HepG2 (cell line): ENCODE results near the gene DTYMK.

ENCODE experiments used
- CTCF ChIP-seq: sonication (generic); formaldehyde crosslinking; IDR thresholded peaks from 2 replicates; pipeline ENCODE4 v1.5.0; 2020; ENCODE audit warnings: mild to moderate bottlenecking, missing genetic modification reagents, moderate library complexity
- EZH2 ChIP-seq: conservative IDR thresholded peaks from 2 replicates; pipeline ENCODE4 v1.6.1; 2012; ENCODE audit warnings: mild to moderate bottlenecking, low read depth, low read length, moderate library complexity
- FOXO4 ChIP-seq: sonication (generic); formaldehyde crosslinking; conservative IDR thresholded peaks from 2 replicates; pipeline ENCODE4 v1.8.1; 2023; ENCODE audit warnings: missing genetic modification reagents
- GPN1 ChIP-seq: sonication (generic); formaldehyde crosslinking; IDR thresholded peaks from 2 replicates; pipeline ENCODE4 v1.5.1; 2020; ENCODE audit warnings: missing genetic modification reagents, borderline replicate concordance
- SRSF1 ChIP-seq: fragments of 200-400 bp; formaldehyde crosslinking; optimal IDR thresholded peaks from 2 replicates; pipeline ENCODE3; 2017; ENCODE audit warnings: mild to moderate bottlenecking, low read depth, low read length, moderate library complexity

GRCh38 chr2:241653210-241653750 lies 33.3 kb downstream of the DTYMK start:
- TF ChIP-seq CTCF (CRISPR knock-in tag) (peak; percentile 66), GPN1 (CRISPR knock-in tag) (no peak), SRSF1 (no peak), FOXO4 (no peak), EZH2 (no peak)
